SIG-M5 treated with dmso at 0.1 percent for 504 hours (cell line): ENCODE measurements around the gene CCDC50.

Experiments
- DNase-seq: peaks from one replicate; lab custom pipeline; 2025; ENCODE audit not compliant: unreplicated experiment; lab: John Stamatoyannopoulos, UW

The CCDC50 gene

DNA sequence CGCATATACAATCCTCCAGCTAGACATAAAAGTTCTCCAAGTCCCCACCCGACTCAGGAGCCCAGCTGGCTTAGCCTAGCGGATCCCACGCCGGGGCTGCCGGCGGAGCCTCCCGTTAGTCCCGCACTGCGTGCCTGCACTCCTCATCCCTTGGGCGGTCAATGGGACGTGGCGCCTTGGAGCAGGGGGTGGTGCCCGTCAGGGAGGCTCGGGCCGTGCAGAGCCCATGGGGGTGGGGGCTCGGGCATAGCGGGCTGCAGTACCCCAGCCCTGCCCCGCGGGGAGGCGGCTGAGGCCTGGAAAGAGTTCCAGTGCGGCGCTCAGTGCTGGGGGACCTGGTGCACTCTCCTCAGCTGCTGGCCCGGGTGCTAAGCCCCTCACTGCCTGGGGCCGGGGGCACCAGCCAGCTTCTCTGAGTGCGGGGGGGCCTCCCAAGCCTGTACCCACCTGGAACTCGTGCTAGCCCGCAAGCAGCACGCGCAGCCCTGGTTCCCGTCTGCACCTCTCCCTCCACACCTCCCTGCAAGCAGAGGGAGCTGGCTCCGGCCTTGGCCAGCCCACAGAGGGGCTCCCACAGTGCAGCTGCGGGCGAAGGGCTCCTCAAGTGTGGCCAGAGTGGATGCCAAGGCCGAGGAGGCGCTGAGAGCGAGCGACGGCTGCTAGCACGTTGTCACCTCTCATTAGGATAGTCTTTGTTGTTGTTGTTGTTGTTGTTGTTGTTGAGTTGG, 12.2 kb upstream of the CCDC50 start:
- DNase-seq, result no peak

DNA sequence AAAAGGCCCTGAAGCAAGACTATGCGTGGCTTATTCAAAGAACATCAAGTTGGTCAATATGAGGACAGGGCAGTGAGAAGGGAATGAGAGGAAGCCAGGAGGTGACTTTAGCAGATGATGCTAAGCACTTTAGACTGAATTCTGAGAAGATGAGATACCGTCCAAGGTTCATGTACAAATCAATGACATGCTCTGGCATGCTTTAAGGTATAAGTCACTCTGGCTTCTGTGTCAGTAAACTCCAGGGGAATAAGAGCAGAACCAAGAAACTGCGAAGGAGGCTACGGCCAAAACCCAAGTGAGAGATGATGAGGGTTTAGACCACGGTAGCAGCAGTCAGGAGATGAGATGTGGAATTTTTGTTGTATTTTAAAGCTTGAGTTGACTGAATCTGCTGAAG, 8.9 kb upstream of the CCDC50 start:
- DNase-seq, result no peak

DNA sequence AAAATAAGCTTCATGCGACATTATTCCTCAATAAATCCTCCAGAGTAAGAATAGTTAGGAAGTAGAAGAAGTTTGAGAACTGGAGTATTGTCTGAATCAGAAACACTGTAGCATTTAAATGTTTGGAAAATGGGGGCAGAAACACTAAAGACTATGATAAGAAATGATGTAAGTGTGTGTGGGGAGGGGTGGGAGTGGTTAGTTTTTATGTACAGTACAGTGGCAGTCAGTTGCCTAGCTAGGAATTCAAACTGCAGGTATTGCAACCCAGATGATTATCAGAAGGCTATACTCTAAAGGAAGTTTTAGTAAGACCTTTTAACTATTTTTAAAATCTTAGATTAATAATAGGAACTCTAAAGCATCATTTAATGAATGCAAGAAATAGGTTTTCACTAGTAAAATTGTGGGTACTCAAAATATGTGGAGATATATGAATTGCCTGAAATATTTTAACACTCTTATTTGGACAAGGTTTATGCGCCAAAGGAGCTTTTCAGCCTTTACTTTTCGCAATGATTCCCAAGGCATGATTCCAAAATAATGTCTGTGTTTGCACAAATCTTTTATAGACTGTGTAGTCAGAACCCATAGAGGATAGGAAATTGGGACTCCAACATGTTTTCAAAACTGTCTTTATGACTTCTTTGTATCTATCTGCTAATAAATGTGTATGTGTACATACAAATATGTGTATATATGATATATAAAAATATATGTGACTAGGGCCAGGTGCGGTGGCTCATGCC, 8.0 kb upstream of the CCDC50 start:
- DNase-seq, result no peak

DNA sequence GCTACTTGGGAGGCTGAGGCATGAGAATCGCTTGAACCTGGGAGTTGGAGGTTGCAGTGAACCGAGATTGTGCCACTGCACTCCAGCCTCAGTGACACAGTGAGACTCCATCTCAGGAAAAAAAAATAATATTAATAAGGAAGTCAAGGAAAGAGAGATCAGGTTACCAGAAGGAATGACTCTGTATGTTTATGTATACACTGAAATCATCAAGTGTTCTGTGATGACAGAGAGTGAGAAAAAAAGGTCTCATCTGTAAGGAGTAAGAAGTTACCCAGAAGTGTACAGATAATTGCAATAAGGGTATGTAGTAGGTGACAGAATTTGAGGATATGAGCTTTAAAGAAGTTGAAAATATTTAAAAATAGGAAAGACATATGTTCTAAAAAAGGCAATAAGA, 4.3 kb upstream of the CCDC50 start:
- DNase-seq, result no peak

DNA sequence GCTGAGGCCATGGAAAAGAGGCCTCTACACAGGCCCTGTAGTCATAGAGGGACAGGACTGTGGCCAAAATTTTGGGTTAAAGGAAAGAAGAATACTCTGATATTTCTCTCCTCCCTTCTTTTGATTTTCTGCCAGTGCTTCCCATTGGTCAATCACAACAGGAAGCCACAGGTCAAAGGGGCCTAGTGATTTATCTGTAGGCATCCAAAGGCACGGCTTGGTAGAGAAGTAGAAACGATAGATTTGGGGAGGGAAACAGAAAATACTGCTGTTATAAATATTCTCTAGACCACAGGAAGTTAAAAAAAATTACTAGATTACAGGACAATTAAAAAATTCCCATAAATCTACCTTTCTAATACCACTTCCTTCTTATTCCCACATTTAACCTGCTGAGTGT, 1.7 kb upstream of the CCDC50 start:
- no peak for DNase-seq

DNA sequence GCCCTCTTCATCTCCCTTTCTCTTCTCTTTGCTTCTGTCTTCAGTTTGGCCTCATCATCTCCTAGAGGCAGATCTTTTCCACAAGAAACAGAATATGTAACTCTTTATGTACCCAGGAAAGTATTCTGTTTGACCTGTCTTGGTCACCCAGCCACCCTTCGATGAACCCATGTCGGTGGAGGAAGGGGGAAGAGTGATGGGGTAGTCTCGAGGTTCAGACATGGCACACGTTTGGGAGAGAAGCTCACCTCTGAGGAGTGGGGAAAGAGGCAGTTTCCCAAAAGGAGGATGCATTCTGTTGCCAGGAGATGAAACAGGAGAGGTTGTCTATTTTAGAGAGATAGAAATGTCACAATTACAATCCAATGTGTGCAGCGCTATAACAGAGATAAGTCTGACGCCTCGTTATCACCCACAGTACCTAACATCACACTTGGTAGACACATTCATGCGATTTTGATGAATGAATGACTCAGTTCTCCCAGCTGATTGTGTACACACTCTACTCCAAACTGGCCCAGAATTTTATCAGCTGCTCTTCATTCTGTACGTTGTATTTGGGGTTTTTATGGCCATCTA, 722 bp upstream of the CCDC50 start:
- no peak for DNase-seq

DNA sequence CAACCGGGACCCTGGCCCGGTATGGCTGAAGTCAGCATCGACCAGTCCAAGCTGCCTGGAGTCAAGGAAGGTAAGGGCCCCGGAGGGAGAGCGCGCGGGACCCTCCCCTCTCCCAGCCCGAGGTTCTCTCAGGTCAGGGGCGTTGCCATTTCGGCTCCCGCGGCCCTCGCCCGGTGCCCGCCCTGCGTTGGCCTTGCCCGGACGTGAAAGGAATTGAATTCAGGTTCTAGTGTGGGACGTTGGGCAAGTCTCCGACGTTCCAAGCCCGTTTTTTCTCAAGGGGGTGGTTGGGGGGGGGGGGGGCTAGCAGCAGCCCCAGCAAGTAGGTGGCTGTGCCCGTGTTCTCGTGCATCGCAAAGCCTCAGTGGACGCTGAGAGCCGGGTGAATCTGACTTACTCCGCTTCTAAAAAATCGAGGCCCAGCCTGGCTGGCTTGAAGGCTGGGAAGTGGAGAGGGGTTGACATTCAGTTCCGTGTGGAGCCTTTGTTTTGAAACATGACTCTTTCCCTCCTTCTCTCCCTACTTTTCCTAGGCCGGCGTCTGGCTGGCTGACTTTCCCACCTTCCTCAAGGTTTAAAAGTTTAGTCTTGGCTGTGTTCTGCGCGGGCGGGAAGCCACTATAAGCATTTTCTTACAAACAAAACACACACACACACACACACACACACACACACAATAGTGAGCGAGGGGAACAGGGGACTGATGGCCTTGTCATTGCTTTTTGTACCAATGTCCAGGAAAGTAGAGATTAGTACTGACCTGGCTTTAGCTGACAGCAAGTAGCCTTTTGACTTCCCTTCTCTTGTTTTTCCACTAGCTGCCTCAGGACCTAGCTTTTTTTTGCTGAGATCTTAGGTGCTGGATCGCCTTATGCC, 698 bp downstream of the CCDC50 start, which contains the start of gene UTS2B:
Gene UTS2B (minus strand): TSS at position 873 of the 876 bp plus-strand sequence. CDS start 48,337 bp downstream, outside the sequence.
- DNase-seq, result peak; percentile 26

DNA sequence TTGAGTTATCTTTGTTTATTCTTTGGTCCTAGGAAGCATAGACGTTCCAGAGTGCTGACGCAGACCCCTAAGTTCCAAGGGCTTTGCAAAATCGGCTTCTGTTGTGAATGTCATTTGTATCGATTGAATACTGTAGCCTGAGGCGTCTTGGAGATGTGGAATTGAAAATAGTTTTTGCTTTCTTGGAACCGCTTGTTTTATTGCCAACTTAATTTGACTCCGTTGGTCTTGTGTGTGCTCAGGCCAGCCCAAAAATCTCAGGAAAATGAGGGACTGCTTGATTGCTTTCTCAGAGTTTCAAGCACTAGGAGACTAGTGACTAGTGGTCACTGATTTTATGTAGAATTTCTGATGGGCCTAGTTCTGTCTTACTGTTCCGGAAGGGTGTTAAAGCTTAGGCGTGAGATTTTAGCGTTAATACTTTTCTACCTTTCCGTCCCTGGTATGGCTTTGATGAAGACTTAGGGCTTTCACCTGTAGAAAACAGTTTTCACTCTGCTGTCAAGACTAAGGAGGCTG, 1.4 kb downstream of the CCDC50 start:
- DNase-seq, result no peak

DNA sequence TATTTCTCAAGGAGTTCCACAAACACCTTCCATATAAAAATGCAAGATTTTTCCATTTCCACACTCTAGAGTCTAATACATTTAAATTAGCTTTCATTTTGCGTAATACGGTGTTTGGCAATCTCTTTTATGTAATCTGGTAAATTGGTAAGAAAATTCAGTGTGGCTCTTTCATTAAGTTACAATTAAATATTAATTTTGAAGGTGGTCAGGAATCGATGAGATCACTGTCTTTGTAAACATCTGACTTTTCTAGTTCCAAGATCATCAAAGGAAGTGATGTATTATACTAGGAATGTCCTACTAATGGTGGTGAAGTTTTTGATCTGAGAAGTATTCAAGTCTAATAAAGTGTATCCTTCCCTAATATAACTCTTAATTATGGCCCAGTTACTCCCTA, 2.2 kb downstream of the CCDC50 start:
- DNase-seq, result no peak

DNA sequence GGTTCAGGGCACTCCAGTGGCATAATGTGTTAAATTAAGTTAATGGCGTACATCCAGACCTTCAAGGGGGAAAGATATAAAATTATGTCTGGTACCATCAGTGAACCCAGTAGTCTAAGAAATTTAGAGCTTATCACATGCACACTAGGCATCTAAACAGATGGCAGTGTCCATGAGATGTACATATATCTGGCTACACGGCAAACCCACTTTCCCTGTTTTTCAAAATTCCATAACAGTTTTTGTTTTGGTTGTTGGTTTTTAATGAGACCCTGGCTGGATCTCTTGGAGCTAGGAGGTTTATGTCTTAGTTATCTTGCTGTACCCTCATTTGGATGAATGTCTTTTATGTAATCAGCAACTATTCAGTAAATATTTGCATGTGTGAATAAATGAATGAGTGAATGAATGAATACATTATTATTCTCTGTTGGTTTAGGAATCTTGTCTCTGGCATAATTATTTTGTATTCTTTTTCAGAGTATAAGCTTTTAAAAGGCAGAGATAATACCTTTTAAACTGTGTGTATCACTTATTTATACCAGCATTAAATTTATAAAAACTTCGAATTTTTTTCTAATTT, 4.2 kb downstream of the CCDC50 start:
- no peak for DNase-seq

DNA sequence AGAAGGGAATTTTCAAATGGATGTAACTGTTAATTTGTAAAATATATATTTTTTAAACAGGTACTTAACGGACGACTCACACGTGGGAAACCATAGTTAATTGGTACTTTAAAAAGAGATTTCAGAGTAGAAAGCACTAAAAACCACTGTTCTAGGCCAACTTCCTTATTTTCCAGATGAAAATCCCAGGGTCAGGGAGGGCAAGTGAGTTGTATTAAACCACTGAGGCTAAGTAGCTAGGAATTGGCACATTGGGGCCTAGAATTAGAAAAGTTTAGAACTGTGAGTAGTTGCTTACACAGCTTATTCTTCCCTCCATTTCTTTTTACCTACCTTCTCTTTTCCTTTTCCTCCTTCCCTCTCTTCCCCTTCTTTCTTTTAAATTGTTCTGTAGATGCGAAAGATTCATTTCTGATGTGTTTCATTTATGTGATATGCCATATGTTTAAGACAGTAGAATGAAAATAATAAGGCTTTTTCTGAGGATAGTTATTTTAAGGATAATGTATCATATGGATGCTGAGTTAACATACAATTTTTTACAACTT, 5.2 kb downstream of the CCDC50 start:
- peak; percentile 20 for DNase-seq

DNA sequence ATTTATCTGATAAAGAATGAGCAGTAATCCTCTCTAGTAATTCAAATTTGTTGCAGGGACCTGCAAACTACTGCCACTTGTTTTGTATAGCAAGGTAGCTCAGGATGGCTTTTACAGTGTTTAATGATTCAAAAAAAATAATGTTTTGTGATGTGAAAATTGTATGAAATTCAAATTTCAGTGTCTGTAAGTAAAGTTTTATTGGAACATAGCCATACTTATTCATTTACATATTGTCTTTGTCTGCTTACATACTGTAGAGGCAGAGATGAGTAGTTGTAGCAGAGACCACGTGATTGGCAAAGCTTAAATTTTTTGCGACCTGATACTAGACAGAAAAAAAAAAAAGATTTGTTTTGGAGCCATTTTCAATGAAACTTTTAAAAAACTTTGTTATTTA, 7.6 kb downstream of the CCDC50 start:
- no peak for DNase-seq

DNA sequence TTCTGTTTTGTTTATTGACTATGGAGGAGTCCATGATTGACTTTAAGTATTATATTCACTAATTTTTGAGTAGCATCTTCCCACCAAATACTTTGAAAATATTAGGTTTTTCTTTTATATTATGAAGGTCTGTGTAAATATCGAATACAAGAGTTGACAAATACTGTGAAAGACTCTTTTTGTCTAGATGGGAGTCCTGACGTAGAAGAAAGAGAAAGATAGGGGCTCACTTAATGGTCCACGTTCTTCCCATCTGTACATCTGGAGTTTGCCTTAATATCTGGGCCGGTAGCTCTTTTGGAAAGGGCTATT, 8.9 kb downstream of the CCDC50 start:
- no peak for DNase-seq

DNA sequence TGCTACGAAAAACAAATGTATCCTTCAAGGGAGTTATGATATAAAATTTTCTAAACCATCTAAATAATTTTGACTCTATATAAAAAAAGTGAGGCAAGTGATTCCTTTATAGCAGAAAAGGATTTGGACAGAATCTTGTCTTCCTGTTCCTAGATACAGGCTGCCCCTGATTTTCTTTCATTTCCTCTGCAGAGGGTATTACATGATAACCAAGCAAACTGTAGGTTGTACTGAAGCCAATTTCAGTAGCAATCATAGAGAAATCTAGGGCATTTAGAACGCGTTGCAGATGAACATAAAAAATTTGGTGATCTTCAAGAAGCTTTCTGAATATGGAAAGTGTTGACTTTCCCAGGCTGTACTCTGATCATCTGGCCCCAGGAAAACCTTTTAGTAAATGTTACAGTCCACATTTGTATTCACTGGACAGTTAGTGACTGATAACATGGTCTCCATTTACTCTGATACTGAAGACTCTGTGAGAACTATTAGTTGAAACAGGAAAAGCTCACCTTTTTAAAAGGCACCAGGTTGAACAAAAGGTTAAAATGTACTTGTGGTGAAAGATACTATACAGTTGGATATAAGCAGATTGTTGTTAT, 10.2 kb downstream of the CCDC50 start:
- DNase-seq, result no peak

DNA sequence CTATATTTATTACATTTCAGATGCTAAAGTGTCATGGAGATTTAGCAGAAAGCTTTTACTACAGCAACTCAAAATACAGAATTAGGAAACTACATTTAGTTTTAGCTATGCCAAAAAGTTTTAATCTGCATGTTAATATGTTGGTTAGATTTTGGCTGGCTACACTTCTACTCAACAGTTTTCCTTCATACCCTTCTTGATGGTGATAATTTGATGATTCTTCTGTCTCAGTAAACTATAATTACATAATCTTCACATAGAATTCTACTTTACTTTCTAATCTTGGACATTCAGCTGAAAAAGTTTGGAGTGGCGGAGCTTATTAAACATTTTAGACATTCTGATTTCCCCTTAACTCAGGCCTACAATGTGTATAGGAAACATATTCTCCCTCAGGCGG, 11.2 kb downstream of the CCDC50 start:
- no peak for DNase-seq

DNA sequence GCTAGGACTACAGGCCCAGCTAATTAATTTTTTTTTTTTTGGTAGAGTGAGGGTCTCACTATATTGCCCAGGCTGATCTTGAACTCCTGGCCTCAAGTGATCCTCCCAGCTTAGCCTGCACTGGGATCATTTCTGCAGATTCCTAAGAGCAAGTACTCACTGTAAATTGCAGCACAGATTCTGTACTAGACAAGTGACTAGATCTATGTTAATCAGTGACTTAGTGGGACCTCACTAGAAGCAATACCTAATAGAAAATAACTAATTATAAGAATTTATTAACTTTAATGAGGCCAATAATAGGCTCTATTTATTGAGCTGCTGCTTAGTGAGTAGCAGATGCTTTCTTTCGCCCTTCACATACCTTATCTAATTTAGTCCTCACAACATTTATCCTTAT, 11.8 kb downstream of the CCDC50 start:
- no peak for DNase-seq

DNA sequence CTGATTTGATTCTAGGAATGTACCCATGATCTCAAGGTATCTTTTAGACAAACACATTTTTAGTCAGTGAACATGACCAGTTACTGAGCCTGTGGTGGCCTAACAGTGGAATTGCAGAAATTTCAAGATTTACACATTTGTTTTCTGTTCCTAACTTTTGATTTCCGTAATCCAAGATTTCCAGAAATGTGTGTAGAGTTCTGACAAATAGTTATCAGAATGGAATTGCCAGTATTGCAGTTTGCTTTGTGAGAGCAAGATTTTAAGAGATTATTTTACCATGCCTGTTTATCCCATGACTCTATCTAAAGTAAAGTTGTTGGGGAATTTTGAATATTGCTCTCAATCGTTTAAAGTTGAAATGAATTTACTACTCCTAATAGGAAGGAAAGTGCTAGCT, 12.8 kb downstream of the CCDC50 start:
- DNase-seq, result no peak

DNA sequence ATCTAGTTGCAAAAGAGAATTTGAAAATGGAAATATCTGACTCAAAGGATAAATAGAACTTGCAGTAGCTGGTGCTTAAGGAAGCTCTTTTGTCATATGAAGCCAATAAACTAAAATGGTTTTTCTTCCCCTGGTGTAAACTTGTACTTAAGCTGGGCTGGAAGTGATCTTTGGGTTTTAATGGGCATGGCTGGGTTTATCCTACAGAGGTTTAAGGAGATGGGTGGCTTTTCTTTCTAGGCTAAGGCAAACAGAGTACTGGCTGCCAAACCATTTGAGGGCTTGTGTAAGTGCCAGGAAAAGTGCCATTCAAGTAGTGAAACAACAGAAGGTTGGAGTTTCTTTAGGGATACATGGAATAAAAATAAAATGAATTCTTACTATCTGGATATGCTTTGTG, 13.2 kb downstream of the CCDC50 start:
- no peak for DNase-seq

DNA sequence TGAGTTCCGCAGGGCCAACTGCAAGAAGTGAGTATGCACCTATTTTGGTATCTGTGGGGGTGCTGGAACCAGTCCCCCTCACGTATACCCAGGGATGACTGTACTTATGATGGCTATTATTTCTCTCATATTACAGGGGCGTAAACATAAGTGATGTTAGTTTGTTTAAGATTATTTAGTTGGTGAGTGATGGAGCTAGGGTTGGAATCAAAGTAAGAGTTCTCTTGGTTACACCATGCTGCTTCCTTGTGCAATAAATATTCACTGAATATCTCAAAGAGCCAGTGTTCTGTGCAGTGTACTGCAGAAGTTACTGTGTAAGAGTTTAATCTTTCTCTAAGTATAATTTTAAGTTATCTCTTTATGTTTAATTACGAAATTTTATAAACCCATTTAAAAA, 13.9 kb downstream of the CCDC50 start:
- no peak for DNase-seq

DNA sequence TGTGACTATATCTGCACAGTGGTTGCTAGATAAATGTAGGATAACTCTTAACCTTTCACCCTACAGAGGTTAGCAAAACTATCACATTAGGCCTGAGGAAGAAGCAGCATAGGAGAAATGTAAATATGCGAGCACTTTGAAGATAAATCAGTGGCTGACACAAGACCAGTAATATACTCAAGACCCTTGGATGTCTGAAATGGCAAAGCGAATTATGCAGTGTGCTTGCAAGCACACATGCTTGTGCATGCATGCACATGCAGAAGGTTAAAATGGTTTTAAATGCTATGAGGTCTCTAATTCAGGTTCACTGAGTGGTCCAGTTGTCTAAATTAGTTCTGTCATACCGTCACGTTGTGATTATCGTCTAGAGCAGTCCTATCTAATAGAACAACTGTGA, 14.7 kb downstream of the CCDC50 start:
- DNase-seq, result no peak
